Caco-2 (cell line): ENCODE measurements around the gene ZNF777. TPM values are rescaled to one million over a fixed set of nuclear protein-coding genes. Genes with fewer than 3 reads are reported as not detected.

Experiments used
- BruUV-seq: library from RNA; stranded (reverse); fragments of 400-500 nt; replicated peaks from 2 replicates; lab custom pipeline; 2021; lab: Mats Ljungman, UMichigan
- CTCF ChIA-PET: fragments of 300-600 bp; sonication (Branson Sonifier 250); formaldehyde crosslinking; loops from one replicate; lab custom pipeline; 2022; ENCODE audit warnings: antibody characterized with exemption; lab: Charles Lee
- POLR2A ChIA-PET: fragments of 300-600 bp; sonication (Branson Sonifier 250); formaldehyde crosslinking; loops from one replicate; lab custom pipeline; 2022; ENCODE audit warnings: antibody characterized with exemption; lab: Charles Lee
- DNase-seq, 2 experiments: peaks; one replicate each; pipeline versions ENCODE4 v3.0.0 to v3.0.0-alpha.2; 2020 to 2022
- H3K27me3 ChIP-seq: replicated peaks from 2 replicates; pipeline ENCODE4 v1.6.0; 2011; ENCODE audit warnings: low read length; ENCODE audit not compliant: control insufficient read depth, insufficient read depth
- H3K36me3 ChIP-seq: 2 replicates; pipeline ENCODE4 v1.5.1; 2011; ENCODE audit warnings: low read length; ENCODE audit not compliant: control insufficient read depth, insufficient read depth
- H3K4me1 ChIP-seq: fragments of 250-450 bp; sonication (Bioruptor Pico); 2 replicates; pipeline ENCODE4 v1.5.1; 2020; ENCODE audit warnings: mild to moderate bottlenecking
- H3K4me3 ChIP-seq: 2 replicates; pipeline ENCODE4 v1.5.1; 2011; ENCODE audit warnings: low read depth, mild to moderate bottlenecking, control low read depth, low read length
- H3K9me3 ChIP-seq: fragments of 250-450 bp; sonication (Bioruptor Pico); 2 replicates; pipeline ENCODE4 v1.5.1; 2020; ENCODE audit warnings: mild to moderate bottlenecking, moderate library complexity
- H3K27ac Mint-ChIP-seq: one replicate; pipeline ENCODE4 v1.8.0; 2022; ENCODE audit warnings: mixed read lengths; ENCODE audit not compliant: unreplicated experiment
- H3K27me3 Mint-ChIP-seq: one replicate; pipeline ENCODE4 v1.8.0; 2022; ENCODE audit warnings: mixed read lengths; ENCODE audit not compliant: insufficient read depth, unreplicated experiment
- H3K36me3 Mint-ChIP-seq: one replicate; pipeline ENCODE4 v1.8.0; 2022; ENCODE audit warnings: mild to moderate bottlenecking, mixed read lengths; ENCODE audit not compliant: insufficient read depth, unreplicated experiment
- H3K4me1 Mint-ChIP-seq: one replicate; pipeline ENCODE4 v1.8.0; 2022; ENCODE audit warnings: low read depth, mixed read lengths; ENCODE audit not compliant: unreplicated experiment
- H3K4me3 Mint-ChIP-seq: one replicate; pipeline ENCODE4 v1.8.0; 2022; ENCODE audit warnings: mild to moderate bottlenecking, moderate library complexity, mixed read lengths; ENCODE audit not compliant: unreplicated experiment
- H3K9me3 Mint-ChIP-seq: one replicate; pipeline ENCODE4 v1.8.0; 2022; ENCODE audit warnings: mixed read lengths; ENCODE audit not compliant: unreplicated experiment
- intact Hi-C: fragments of 100-400 bp; cut with micrococcal nuclease; formaldehyde crosslinking; loops from one replicate; pipeline ENCODE4 v1.10.0; 2022; ENCODE audit not compliant: unreplicated experiment
- total RNA-seq: library from RNA; stranded (reverse); gene quantifications from 2 replicates; pipeline ENCODE4 v1.2.3, GENCODE V29; 2022
- TF ChIP-seq, protein P1 (sequence below), 2 experiments: fragments of 200-600 bp in 1 of 2; IDR thresholded peaks; 1 replicate in 1 of 2; 2 replicates in 1 of 2; pipeline versions ENCODE4 v1.5.1 to v1.8.0; 2011 to 2022; ENCODE audit warnings: antibody characterized with exemption in 1 of 2, control low read depth in 1 of 2, inconsistent platforms in 1 of 2, low read depth in 1 of 2, low read length in 1 of 2, mild to moderate bottlenecking in 1 of 2, moderate library complexity in 1 of 2; ENCODE audit not compliant: insufficient read depth in 1 of 2, severe bottlenecking in 1 of 2, unreplicated experiment in 1 of 2

The ZNF777 gene
- total RNA-seq, 1 experiment from 2014 or later = 22.7 TPM

DNA sequence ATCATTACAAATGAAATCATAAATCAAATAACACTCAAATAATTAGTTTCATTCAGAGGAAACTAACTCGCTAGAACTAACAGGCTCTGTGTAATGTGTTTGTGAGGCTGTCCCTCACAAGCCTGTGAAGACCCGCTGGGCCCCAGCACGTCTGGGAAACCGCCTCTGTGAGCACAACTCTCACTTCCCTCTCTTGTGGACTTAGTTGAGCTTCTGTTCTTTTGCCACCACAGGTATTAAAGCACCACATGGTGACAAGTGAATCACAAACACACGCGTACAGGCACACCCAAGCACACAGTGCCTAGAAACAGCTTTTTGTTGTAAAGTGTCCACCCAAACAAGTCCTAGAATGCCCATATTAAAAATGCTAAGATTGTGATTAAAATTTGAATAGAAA, 51.0 kb downstream of the ZNF777 start:
- no peaks in the 10 kb centered on the region for H3K4me1 ChIP-seq
- H3K9me3 Mint-ChIP-seq = no peaks in the 10 kb centered on the region
- BruUV-seq = no TSS peak
- H3K4me3 ChIP-seq = no peak overlapping the region
- no peak overlapping the region for H3K27ac Mint-ChIP-seq
- TF ChIP-seq, protein P1, sequence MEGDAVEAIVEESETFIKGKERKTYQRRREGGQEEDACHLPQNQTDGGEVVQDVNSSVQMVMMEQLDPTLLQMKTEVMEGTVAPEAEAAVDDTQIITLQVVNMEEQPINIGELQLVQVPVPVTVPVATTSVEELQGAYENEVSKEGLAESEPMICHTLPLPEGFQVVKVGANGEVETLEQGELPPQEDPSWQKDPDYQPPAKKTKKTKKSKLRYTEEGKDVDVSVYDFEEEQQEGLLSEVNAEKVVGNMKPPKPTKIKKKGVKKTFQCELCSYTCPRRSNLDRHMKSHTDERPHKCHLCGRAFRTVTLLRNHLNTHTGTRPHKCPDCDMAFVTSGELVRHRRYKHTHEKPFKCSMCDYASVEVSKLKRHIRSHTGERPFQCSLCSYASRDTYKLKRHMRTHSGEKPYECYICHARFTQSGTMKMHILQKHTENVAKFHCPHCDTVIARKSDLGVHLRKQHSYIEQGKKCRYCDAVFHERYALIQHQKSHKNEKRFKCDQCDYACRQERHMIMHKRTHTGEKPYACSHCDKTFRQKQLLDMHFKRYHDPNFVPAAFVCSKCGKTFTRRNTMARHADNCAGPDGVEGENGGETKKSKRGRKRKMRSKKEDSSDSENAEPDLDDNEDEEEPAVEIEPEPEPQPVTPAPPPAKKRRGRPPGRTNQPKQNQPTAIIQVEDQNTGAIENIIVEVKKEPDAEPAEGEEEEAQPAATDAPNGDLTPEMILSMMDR (IDR thresholded peaks at IDR 0.05; ENCODE audit: insufficient read depth in 1 of 2, low read depth in 1 of 2, low read length in 1 of 2, severe bottlenecking in 1 of 2, unreplicated experiment in 1 of 2) = no peak
- no peaks in the 10 kb centered on the region for H3K27me3 ChIP-seq
- intact Hi-C loops = no loop called here
- POLR2A ChIA-PET = no interaction called here
- CTCF ChIA-PET = no interaction called here
- H3K9me3 ChIP-seq = no peaks in the 10 kb centered on the region; the same call in 1 of the 2 replicates
- H3K36me3 ChIP-seq = no peaks in the 10 kb centered on the region
- H3K36me3 Mint-ChIP-seq = no peaks in the 10 kb centered on the region
- H3K4me1 Mint-ChIP-seq = no peaks in the 10 kb centered on the region
- H3K4me3 Mint-ChIP-seq = no peak overlapping the region
- no peak for DNase-seq
- H3K27me3 Mint-ChIP-seq = no peaks in the 10 kb centered on the region

DNA sequence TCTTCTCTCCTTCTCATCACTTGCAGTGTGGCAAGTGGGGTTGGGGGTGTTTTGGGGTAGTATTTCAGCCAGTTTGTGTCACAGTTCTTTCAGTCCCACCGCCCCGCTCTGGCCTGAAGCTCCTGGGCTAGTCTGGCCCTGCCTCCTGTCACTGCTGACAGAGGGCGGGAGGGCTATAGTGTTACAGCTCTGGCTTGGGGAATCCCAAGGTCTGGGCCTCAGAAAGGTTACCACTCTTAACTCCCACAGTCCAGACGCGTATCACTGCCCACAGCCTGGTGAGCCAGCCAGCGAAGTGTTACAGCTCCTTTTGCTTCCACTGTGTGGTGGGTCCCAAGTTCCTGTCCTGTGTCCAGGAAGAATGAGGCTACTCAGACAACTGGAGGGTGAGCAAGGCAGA, 56.0 kb downstream of the ZNF777 start:
- H3K27ac Mint-ChIP-seq = no peak overlapping the region
- TF ChIP-seq, protein P1 (IDR thresholded peaks at IDR 0.05; ENCODE audit: insufficient read depth in 1 of 2, low read depth in 1 of 2, low read length in 1 of 2, severe bottlenecking in 1 of 2, unreplicated experiment in 1 of 2) = no peak
- CTCF ChIA-PET = no interaction called here
- no peaks in the 10 kb centered on the region for H3K36me3 ChIP-seq
- no peak overlapping the region for H3K4me3 ChIP-seq
- no TSS peak for BruUV-seq
- intact Hi-C loops = no loop called here
- H3K9me3 Mint-ChIP-seq = no peaks in the 10 kb centered on the region
- no peaks in the 10 kb centered on the region for H3K36me3 Mint-ChIP-seq
- H3K9me3 ChIP-seq = no peaks in the 10 kb centered on the region
- POLR2A ChIA-PET = no interaction called here
- no peaks in the 10 kb centered on the region for H3K27me3 Mint-ChIP-seq
- H3K4me3 Mint-ChIP-seq = no peak overlapping the region
- no peaks in the 10 kb centered on the region; the same call in 1 of the 2 replicates for H3K27me3 ChIP-seq
- H3K4me1 ChIP-seq = no peaks in the 10 kb centered on the region
- DNase-seq = no peak
- H3K4me1 Mint-ChIP-seq = no peaks in the 10 kb centered on the region

DNA sequence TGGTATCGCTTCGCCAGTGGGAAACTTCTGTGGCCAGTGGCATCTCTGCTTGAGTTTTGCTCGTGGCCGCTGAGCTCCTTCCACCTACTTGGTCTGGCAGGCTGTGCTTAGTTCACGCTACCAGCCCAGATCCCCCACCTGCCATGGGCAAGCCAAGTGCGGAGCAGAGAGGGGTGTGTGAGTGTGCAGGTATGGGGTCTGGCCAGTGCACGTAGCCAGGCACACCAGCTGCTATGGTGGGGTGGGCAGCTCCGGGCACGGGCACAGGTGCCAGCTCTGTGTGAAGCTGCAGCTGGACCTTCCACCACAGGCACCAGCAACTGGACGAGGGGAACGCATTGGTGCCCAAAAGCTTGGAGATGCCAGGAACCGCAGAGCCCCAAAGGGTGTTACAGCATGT, 56.5 kb downstream of the ZNF777 start:
- no peak for DNase-seq
- no TSS peak for BruUV-seq
- no peaks in the 10 kb centered on the region for H3K36me3 Mint-ChIP-seq

More for the DNA sequence above, 56.5 kb downstream of the ZNF777 start:
- Mint-ChIP-seq H3K9me3 (no peaks in the 10 kb centered on the region), H3K27me3 (no peaks in the 10 kb centered on the region), H3K27ac (no peak overlapping the region), H3K4me3 (no peak overlapping the region), H3K4me1 (no peaks in the 10 kb centered on the region)
- no peaks in the 10 kb centered on the region for H3K36me3 ChIP-seq
- TF ChIP-seq, protein P1 (IDR thresholded peaks at IDR 0.05; ENCODE audit: insufficient read depth in 1 of 2, low read depth in 1 of 2, low read length in 1 of 2, severe bottlenecking in 1 of 2, unreplicated experiment in 1 of 2) = no peak
- H3K27me3 ChIP-seq = no peaks in the 10 kb centered on the region; the same call in 1 of the 2 replicates
- no peak overlapping the region for H3K4me3 ChIP-seq
- no peaks in the 10 kb centered on the region for H3K4me1 ChIP-seq
- ChIA-PET POLR2A (no interaction called here), CTCF (no interaction called here)
- no peaks in the 10 kb centered on the region for H3K9me3 ChIP-seq
- intact Hi-C loops = no loop called here
